ENCODE measurements around the gene PLXNA2. TPM values are rescaled to one million over a fixed set of nuclear protein-coding genes. Genes with fewer than 3 reads are reported as not detected.
A peak's percentile ranks its signal among the peaks of the same experiment; 100 is the strongest.

Gene PLXNA2
- total RNA-seq, 1 donor from 2014 or later = 47.5 TPM

- ATAC-seq = no peak
Observed at GRCh38 chr1:208041505-208041904, 202.7 kb downstream of the PLXNA2 start.

- ATAC-seq = no peak
Observed at GRCh38 chr1:208040821-208041297, 203.3 kb downstream of the PLXNA2 start.

DNA sequence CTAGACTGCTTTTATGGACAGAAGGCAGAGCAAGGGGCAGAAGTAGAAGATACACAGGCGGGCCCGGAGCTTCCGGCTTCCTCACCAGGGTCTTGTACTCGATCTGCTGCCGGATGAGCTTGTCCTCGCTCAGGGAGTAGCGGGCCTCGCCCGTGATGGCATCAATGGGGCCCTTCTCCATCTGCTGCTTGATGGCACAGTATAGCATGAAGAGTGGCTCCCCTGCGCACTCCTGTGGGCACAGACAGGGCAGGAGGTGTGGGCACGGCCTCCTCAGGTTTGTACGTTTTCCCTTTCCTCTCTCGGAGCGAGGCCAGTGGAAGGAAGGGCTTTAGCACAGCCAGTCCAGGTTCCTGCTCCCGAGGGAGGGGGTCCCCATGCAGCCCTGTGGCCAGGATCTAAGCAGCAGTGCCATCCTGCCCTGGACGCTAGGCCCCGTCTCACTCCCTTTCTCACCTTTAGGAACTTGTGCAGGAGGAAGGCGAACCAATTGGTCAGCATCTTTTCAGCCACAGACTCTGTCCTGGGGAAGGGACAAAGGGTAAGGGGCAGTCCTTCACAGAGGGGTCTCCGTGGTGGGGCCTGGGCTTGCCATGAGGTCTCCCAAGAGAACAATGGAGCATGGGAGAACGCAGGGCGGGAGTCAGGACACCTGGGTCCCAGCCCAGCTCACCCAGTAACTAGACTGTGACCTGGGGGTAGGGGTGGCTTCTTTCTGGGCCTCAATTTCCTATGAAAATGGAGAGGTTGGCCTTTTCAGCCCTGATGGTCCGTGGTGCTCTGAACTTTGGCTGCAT is 204.4 kb downstream of the PLXNA2 start:
- ATAC-seq = no peak

GRCh38 chr1:208038303-208038702 is 205.9 kb downstream of the PLXNA2 start:
- no peak for ATAC-seq

DNA sequence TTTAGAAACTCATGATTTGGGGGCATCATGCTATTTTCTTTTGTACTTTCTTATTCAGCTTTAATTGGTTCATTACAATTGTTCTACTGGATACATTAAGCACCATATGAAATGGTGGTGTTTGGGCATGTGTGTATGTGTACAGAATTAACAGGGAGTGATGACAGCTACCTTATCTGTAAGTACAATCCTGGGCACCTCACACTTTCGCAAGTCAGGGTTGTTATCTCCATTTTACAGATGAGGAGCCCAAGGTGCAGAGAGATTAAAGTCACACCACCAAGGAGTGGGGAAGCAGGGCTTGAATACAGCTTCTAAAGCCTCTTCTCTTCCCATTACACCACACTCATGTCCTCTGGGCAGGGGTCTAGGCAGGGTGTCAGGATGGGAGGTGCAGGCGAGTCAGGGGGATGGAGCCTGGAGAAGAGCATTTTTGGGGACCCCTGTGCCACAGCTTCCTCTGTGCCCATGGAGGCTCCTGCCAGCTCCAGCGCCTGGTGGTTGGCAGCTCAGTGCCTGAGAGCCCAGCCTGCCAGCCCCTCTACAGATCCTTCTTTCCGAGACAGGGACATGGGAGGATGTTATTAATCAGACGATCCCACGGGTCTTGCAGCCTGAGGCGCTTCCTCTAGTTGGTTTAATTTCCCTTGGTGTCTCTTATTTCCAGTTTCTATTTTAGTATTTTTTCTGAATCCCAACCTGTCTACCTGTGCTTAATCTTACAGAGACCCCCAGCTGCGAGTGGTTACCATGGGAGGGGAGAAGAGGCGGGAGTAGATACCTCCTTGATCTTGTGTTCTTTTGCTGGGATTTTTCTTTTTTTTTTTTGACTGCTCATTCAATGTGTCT is 207.0 kb downstream of the PLXNA2 start:
- ATAC-seq = no peak

GRCh38 chr1:208036106-208036808 is 207.9 kb downstream of the PLXNA2 start:
- ATAC-seq = no peak

DNA sequence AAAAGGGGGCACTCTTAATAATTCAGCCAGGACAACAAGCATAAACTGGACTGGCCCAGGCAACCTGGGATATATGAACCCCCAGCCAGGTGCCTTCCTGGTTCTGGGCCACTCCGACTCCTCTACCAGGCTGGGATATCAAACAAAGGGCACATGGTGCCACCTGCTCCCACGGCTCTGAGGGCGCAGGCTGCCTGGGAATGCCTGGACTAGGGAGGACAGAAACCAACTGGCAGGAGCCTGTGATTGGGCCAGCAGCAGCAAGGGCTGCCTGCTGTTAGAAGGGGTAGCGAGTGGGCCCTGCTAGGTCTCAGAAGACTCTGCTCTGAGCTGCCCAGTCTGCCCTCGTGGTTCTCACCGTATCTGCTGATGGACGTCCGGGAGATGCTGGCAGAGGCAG is 210.0 kb downstream of the PLXNA2 start:
- no peak for ATAC-seq

DNA sequence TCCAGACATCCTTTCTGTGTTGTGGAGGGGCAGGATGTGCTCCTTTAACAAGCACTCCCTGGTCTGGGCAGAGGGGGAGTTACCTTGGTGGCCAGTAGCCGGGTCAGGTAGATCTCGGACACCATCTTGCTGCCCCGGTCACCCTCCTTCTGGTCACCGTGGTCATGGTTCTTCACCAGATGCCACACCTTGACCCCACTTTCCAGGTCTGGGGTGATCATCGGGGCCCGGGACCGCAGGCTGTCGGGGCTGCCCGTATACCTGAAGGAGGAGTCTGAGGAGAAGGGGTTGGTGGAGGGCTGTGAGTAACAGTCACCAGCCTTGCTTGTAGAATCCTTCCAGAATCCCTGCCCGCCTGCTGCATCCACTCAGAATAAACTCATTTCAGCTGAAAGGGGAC is 210.9 kb downstream of the PLXNA2 start:
- no peak for ATAC-seq

DNA sequence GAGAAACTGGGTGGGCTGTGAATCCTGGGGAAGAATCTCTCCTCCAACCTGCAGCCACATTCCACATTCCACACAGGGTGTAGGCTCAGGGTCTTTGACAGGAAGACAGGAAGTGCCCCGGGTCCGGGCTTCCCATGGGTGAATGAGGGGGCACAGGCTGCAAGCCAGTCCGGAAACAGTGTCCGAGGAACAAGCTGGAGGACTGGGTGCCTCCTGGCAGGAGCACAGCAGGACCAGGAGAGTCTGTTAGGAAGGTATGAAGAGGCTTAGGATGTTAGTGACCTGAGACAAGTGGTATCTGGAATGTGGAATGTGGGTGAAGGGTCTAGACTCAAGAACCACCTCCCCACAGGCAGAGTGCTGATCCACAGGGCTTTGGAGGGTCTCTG is 212.3 kb downstream of the PLXNA2 start:
- ATAC-seq = no peak

GRCh38 chr1:208031316-208031931 is 212.8 kb downstream of the PLXNA2 start:
- no peak for ATAC-seq

DNA sequence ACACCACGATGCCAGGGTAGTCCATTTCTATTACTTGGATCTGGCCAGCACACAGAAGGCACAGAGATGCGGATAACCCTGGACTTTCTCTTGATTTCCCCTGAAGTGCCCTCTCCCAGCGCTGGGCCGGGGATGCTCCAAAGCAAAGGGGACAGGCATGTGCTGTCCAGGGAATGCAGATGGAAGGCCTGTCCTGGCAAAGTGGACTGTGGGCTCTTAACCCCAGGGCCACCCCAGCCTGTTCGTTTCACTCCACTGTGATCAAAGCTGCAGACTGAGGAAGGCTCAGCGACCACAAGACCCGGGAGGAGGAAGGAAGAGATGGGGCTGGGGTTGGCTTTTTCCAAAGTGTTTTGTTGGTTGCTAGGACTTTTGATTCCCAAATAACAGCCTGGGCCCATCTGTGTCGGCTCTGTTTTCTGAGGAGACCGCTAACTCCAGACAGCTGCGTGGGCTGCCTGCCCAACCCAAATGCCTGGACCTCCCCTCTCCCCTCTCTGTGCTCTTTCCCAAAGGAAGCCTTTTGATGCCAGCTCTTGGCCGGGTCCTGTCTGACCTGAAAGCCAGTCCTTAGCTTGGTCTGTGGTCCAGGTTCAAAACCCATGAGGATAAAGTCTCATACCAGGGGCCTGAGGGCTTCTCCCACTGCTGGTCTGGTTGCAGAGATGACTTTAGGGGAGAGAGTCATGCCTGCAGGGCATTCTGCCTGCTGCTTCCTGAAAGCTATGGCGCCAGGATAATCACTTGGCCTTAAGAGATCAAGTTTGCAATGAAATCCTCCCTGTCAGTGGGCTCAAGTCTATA is 213.7 kb downstream of the PLXNA2 start:
- peak; percentile 23 for ATAC-seq

DNA sequence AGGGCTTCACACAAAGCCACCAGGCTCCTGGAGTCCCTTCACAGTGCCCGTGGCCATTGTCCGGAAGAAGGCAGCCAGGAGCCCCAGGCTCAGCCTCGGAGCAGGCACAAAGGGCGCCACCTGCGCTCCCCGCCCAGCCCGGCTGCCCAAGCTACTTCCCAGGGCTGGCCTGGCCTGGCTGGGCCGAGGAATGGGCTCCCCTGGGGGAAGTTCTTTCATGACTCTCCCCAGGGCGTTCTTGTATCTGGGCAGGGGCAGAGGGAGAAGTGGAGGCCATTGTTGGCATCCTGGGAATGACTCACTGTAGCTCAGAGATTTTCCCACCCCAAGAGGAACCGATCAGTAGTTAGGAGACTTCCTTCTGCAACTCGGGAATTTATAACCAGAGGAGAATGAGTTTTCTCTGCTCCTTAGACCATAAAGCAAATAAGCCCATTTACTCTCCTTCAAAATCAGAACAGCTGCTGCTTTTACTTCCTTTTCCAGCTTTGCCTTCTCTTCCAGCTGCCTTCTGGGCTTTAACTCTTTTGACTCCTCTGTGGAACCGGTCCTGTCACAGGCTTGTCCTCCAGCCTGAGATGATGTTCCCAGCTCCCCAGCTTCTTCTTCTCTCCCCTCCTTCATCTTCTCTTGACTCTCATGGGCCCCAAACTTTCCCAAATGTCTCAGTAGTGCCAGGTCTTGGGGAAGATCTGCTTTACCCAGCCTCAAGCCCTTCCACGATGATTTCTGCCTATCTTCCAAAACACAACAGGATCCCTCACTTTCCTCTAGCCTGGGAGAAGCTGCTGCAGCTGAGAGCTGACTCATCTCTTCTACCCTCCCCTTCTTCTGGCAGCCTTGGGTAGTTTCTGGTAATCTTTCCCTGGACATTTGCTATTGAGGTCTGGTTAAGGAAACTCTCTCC is 214.6 kb downstream of the PLXNA2 start:
- ATAC-seq = peak; percentile 8

DNA sequence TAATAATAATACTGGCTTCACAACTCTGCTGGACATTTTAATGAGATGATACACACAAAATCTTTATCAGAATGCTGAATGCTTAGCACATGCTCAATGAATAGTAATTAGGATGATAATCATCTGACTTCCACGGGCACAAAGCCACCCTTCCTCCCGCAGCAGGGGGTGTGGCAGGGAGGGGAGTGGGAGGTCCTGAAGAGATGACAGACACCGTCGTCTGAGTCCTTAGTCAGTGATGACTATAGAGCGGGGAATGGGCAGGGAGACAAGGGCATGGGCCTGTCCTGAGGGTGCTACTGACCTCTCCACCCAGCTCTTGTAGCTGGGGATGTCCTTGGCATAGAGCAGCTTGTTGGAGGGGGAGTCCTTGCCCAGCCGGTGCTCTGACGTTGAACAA is 215.7 kb downstream of the PLXNA2 start:
- no peak for ATAC-seq

- ATAC-seq = no peak
Observed at GRCh38 chr1:208027861-208028260, 216.3 kb downstream of the PLXNA2 start.

- no peak for ATAC-seq
Observed at GRCh38 chr1:208026880-208027438, 217.2 kb downstream of the PLXNA2 start.

- no peak for ATAC-seq
Observed at GRCh38 chr1:208025031-208025430, 219.2 kb downstream of the PLXNA2 start.

GRCh38 chr1:208024406-208024805 is 219.8 kb downstream of the PLXNA2 start:
- ATAC-seq = no peak

DNA sequence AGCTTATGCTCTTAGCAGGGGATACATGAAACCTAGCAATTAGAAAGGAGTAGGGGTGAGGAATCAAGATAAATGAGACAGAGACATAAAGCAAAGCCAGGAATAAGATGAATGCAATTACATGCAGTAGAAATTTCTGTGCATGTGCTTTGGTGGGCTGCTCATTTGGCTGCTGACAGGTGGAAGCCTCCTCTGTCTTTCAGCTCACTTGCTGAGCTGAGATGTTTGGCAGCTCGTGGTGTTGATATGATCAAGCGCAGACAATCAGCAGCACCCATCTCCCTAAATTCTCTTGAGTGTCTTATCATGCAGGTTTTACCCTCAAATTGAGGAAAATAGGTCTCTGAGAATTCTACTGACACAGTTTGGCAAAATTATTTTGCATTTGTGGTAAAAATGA is 224.9 kb downstream of the PLXNA2 start:
- ATAC-seq = no peak

DNA sequence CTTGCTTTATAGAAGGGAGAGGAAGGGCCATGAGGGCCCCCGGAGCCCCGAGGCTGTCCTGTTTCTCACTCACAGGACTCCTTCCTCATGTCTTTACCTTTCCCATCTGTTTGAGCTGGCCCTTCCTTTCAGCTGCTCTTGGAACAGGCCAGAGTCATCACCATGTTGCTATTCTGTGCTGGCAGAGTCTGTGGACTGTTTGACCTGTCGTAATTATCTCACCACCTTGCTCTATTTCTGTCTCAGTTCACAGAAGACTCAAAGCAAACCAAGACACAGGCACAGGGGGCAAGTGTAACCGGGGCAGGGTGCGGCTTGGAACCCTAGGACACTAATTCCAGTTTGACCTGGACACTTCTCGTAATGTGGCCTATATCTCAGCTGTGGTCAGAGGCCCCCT is 228.9 kb downstream of the PLXNA2 start:
- no peak for ATAC-seq

- no peak for ATAC-seq
Observed at GRCh38 chr1:208013210-208013609, 231.0 kb downstream of the PLXNA2 start.
